SK-N-SH treated with all-trans-retinoic acid at 6 μM for 48 hours (cell line): ENCODE results near the gene MCM3.

Source experiments
- ATAC-seq: fragments of 200-7000 bp; cut with Tn5 transposase; 3 replicates; pipeline ENCODE4 v1.9.1; 2020; ENCODE audit warnings: mild to moderate bottlenecking, moderate library complexity
- ARNTL ChIP-seq: fragments of 450-650 bp; formaldehyde crosslinking; IDR thresholded peaks from 2 replicates; pipeline ENCODE4 v1.5.0; 2020; ENCODE audit warnings: low read depth, mild to moderate bottlenecking, moderate library complexity, borderline replicate concordance
- CSDC2 ChIP-seq: fragments of 250-450 bp; sonication (Bioruptor Pico); IDR thresholded peaks from 2 replicates; pipeline ENCODE4 v1.5.0; 2020; ENCODE audit warnings: mild to moderate bottlenecking, moderate library complexity
- CSRNP3 ChIP-seq: fragments of 250-450 bp; sonication (Bioruptor Pico); IDR thresholded peaks from 2 replicates; pipeline ENCODE4 v1.5.1; 2021; ENCODE audit warnings: mild to moderate bottlenecking, moderate library complexity
- ESRRG ChIP-seq: fragments of 250-450 bp; sonication (Bioruptor Pico); IDR thresholded peaks from 2 replicates; pipeline ENCODE4 v1.6.1; 2021; ENCODE audit warnings: mild to moderate bottlenecking
- ISL1 ChIP-seq: fragments of 250-450 bp; sonication (Bioruptor Pico); IDR thresholded peaks from 2 replicates; pipeline ENCODE4 v2.1.2; 2022; ENCODE audit warnings: mild to moderate bottlenecking, moderate library complexity
- OSR1 ChIP-seq: fragments of 250-450 bp; sonication (Bioruptor Pico); IDR thresholded peaks from 2 replicates; pipeline ENCODE4 v1.8.0; 2022; ENCODE audit warnings: moderate library complexity, mild to moderate bottlenecking, inconsistent platforms
- PATZ1 ChIP-seq: fragments of 250-450 bp; sonication (Bioruptor Pico); IDR thresholded peaks from 2 replicates; pipeline ENCODE4 v1.8.0; 2020; ENCODE audit warnings: mild to moderate bottlenecking, moderate library complexity, borderline replicate concordance
- POU6F1 ChIP-seq: fragments of 250-450 bp; sonication (Bioruptor Pico); IDR thresholded peaks from 2 replicates; pipeline ENCODE4 v1.8.0; 2021; ENCODE audit warnings: low read depth, mild to moderate bottlenecking, moderate library complexity, borderline replicate concordance
- SNAI2 ChIP-seq: fragments of 250-450 bp; sonication (Bioruptor Pico); IDR thresholded peaks from 2 replicates; pipeline ENCODE4 v1.5.0; 2020; ENCODE audit warnings: mild to moderate bottlenecking, moderate library complexity
- TOX ChIP-seq: fragments of 250-450 bp; sonication (Bioruptor Pico); IDR thresholded peaks from 2 replicates; pipeline ENCODE4 v1.8.0; 2021; ENCODE audit warnings: mild to moderate bottlenecking, moderate library complexity, borderline replicate concordance
- TSHZ2 ChIP-seq: fragments of 250-450 bp; sonication (Bioruptor Pico); IDR thresholded peaks from 2 replicates; pipeline ENCODE4 v1.5.0; 2020; ENCODE audit warnings: mild to moderate bottlenecking, moderate library complexity
- ZC3H10 ChIP-seq: fragments of 250-450 bp; sonication (Bioruptor Pico); IDR thresholded peaks from 2 replicates; pipeline ENCODE4 v1.5.1; 2021; ENCODE audit warnings: mild to moderate bottlenecking, moderate library complexity
- ZFP3 ChIP-seq: fragments of 250-450 bp; sonication (Bioruptor Pico); IDR thresholded peaks from 2 replicates; pipeline ENCODE4 v1.5.0; 2020; ENCODE audit warnings: mild to moderate bottlenecking, moderate library complexity
- ZNF565 ChIP-seq: fragments of 450-650 bp; formaldehyde crosslinking; conservative IDR thresholded peaks from 2 replicates; pipeline ENCODE4 v1.5.0; 2020; ENCODE audit warnings: low read depth, mild to moderate bottlenecking, moderate library complexity
- ZNF70 ChIP-seq: fragments of 450-650 bp; formaldehyde crosslinking; IDR thresholded peaks from 2 replicates; pipeline ENCODE4 v1.5.0; 2020; ENCODE audit warnings: mild to moderate bottlenecking, moderate library complexity

MCM3 gene

GRCh38 chr6:52231406-52232127 lies 53.0 kb downstream of the MCM3 start:
- ATAC-seq, result no peak
- TF ChIP-seq ESRRG (CRISPR knock-in tag), result no peak
- TF ChIP-seq PATZ1 (CRISPR knock-in tag), result no peak
- no peak for TF ChIP-seq ZC3H10 (CRISPR knock-in tag)
- TF ChIP-seq CSRNP3 (CRISPR knock-in tag), result no peak
- TF ChIP-seq ZFP3, result no peak

GRCh38 chr6:52230685-52231084 lies 53.9 kb downstream of the MCM3 start:
- no peak for ATAC-seq
- TF ChIP-seq ZNF565 (no peak), POU6F1 (no peak), CSRNP3 (CRISPR knock-in tag) (no peak)

GRCh38 chr6:52227495-52227894 lies 57.0 kb downstream of the MCM3 start:
- no peak for ATAC-seq
- no peak for TF ChIP-seq TSHZ2 (CRISPR knock-in tag)
- TF ChIP-seq ZNF70 (CRISPR knock-in tag), result no peak
- TF ChIP-seq ISL1 (CRISPR knock-in tag), result no peak
- TF ChIP-seq CSDC2 (CRISPR knock-in tag), result no peak
- TF ChIP-seq SNAI2 (CRISPR knock-in tag), result no peak

GRCh38 chr6:52221302-52221701 lies 63.2 kb downstream of the MCM3 start:
- no peak for ATAC-seq
- no peak for TF ChIP-seq OSR1 (CRISPR knock-in tag)
- no peak for TF ChIP-seq ZNF565
- TF ChIP-seq ISL1 (CRISPR knock-in tag), result no peak
- TF ChIP-seq TSHZ2 (CRISPR knock-in tag), result no peak
- no peak for TF ChIP-seq ARNTL (CRISPR knock-in tag)
- TF ChIP-seq SNAI2 (CRISPR knock-in tag), result no peak
- no peak for TF ChIP-seq CSDC2 (CRISPR knock-in tag)
- TF ChIP-seq POU6F1, result no peak
- no peak for TF ChIP-seq TOX (CRISPR knock-in tag)
